Hematopoietic multipotent progenitor cell treated with erythropoietin and hydrocortisone succinate and interleukin-3 and kit ligand, for 6 days (in vitro differentiated cells): ENCODE results near the gene IFNAR1.
"Not testable (repeated sequence)": the region's sequence is repeated elsewhere in the genome, so short reads cannot be mapped to it uniquely, and the experiment has no call there.

ENCODE experiments used
- DNase-seq: peaks from one replicate; pipeline ENCODE4 v3.0.0-alpha.2; 2015

Gene IFNAR1

DNA sequence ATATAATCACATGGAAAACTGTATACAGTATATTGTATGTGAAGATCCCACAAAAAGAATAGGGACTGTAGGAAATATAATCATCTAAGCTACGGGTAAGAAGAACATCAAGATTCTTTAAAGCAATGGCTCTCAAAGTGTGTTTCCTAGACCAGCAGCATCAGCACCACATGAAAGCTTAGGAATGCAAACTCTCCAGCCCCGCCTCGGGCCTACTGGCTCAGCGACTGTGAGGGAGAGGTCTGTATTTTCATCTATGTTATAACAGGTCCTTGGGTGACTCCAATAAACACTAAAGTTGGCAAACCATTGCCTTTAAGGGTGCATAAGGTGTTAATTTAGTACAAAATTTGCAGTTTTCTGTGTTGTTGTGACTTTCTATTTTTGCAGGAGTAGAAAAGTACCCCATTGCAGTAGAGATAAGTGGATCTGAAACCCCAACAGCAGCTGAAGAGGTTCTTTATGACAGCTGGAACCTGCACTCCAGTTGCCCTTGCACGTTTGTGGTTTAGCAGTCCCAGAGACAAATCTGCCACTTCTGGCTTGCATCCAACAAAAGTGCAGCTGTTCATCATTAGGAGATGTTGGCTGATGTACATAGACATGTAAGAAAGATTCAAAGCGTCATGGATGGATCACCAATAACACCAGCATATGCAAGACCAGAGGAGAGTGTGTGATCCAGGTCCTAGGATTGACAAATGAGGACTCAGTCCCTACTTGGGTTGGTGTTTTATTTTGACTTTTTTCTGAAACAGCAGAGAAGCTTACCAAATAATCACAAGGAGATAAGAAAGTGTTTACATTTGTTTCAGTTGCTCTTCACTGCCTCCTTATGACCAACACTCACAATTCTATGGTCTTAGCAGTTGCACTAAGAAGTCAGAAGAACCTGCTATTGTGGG is 15.9 kb upstream of the IFNAR1 start:
- DNase-seq, result peak; percentile 84

DNA sequence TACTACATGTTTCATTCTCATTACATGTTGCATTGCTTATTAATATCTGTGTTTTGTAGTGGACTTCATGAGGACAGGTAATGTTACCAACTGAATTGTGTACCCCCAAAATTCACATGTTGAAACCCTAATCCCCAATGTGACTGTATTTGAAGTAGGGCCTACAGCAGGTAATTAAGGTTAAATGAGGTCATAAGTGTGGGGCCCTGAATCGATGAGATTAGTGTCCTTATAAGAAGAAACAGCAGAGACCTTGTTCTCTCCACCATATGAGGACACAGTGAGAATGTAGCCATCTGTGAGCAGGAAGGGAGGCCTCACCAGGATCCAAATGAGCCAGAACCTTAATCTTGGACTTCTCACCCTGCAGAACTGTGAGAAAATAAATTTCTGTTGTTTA is 15.0 kb upstream of the IFNAR1 start:
- no peak for DNase-seq

DNA sequence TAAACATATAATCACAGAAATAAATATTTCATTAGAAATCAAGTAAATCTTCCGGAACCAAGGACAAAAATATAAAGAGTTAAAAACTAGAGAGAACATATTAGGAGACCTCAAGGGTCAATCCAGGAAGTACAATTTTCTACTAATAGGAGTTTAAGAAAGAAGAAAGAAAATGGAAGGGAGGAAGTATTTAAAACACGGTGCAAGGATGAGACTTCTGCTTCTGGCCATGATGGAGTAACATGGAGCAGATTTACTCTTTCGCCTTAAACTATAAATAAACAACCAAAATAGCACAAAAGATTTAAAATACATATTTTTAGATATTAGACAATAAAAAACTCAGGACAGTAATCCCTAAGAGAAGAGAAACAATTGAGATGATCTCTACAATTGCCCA is 12.6 kb upstream of the IFNAR1 start:
- DNase-seq, result no peak

DNA sequence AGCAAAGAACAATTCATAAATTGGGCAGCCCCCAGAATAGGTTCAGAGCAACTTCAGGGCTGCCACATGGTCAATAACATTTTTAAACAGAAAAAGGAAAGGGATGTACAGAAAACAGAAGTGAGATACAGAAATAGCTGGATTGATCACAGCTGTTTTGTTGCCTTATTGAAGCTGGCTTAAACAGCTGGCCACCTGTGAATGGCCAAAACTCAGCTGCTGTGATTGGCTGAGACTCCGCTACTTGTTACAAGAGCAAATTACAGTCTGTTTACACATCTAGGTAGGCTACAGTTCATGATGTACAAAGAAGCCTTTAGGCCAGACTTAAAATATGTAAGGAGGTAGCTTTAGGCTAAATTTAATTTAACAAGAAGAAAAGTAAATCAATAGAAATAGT is 11.6 kb upstream of the IFNAR1 start:
- no peak for DNase-seq

DNA sequence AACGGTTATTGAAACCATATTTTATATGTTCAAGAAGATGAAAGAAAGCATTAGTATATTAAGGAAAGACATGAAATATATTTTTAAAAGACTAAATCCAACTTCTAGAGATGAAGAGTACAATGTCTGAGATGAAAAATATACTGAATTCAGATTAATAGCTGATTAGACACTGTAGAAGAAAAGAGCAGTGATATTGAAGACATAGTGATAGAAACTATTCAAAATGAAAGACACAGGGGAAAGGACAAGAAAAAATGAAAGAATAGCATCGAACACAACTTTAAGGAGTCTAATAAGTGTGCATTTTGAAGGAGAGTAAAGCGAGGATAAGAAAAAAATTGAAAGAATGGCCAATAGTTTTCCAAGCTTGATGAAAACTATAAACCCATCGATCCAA is 11.2 kb upstream of the IFNAR1 start:
- no peak for DNase-seq

DNA sequence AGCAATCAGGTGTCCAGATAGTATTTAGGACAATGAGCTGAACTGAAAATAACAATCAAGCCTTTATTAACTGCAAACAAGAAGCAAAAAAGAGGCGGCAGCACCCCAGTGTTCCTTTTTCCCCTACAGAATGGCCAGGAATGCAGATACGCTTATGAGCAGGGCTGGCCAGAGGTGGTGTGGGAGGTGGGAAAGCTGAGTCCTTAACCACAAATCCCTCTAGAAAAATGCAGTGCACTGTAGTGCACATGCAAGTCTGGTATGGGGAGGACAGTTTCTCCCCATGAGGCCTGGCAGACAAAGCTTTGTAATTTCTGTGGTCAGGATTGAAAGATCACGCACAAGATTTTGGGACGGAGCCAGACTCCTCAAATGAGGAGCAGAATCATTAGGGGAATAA is 10.7 kb upstream of the IFNAR1 start:
- no peak for DNase-seq

DNA sequence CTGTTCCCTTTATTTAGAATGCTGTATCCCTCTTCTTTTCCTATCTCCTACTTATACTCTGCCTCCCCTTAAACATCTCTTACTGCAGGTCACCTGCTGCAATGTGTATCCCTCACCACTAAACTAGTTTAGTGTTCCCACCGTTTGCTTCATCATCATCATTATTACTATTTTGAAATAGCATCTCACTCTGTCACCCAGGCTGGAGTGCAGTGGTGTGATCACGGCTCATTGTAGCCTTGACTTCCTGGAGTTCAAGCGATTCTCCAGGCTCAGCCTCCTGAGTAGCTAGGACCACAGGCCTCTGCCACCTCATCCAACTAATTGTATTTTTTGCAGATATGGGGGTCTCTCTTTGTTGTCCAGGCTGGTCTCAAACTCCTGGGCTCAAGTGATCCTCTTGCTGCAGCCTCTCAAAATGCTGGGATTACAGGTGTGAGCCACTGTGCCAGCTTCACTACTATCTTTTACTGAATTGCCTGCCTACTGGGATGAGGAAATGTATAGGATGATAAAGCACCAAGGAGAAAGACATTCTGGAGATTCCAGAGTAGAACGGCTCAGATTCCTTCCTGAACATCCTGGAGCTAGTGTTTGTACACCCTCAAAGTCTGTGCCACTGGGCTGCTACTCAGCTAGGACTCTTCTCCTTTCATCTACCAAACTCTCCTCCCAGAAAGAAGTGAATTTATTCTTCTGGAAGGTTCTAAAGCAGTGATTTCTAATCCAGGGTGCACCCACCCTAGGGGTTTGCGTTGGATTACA is 8.6 kb upstream of the IFNAR1 start:
- DNase-seq, result no peak

DNA sequence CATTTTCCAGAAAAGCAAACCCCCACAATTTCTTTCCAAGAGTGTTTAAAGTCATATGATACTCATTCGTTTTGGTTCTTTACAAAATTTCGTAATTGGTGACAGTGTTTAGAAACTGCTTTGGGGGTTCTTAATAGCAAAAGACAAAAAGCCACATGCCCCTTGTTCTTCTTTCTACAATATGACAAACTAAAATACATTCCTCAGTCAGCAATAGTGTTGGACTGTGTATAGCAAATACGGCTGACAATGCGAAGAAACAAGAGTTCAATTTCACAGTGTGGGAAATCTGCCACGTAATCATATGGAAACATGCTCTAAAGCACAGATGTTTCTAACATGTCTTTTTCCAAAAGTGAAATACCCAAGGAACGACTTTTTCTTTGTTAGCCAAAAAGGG is 7.6 kb upstream of the IFNAR1 start:
- DNase-seq, result no peak

DNA sequence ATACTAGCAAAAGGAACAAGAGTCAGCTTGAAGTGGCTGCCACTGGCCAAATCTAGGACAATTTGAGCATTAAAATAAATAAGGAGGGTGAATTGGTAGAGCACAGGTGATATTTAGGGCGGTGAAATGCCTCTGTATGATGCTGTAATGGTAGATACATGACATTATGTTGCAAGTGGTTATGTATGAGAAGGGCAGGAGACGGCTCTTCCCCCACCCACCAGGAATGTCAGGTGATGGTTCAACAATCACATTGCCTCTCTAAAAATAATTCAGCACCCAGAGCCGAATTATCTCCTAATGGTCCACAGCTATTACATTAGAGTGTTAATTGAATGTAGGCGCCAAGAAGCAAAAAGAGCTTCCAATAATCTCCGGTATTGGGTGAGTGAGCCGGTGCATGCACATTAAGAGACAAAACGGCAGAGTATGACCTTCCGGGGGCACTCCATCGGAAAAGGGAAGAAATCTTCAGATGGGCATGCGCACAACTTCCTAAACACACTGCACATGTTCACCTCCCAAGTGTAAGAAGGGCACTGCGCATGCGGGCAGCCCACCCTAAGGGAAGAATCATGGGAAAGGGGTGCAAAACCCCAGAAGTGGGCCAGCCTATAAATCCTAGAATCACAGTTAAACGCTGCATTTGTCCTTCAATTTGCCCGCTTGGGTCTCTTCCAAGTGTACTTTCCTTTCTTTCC is 6.8 kb upstream of the IFNAR1 start:
- DNase-seq, result no peak

DNA sequence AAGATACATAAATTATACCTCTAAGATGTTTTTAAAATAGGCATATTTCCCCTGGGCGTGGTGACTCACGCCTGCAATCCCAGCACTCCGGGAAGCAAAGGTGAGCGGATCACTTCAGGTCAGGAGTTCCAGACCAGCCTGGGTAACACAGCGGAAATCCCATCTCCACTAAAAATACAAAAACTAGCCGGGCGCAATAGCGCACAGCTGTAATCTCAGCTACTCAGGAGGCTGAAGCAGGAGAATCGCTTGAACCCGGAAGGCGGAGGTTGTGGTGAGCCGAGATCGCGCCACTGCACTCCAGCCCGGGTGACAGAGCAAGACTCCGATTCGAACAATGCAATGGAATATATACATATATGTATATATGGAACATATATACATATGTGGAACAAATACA is 3.8 kb upstream of the IFNAR1 start:
- not testable (repeated sequence) for DNase-seq

DNA sequence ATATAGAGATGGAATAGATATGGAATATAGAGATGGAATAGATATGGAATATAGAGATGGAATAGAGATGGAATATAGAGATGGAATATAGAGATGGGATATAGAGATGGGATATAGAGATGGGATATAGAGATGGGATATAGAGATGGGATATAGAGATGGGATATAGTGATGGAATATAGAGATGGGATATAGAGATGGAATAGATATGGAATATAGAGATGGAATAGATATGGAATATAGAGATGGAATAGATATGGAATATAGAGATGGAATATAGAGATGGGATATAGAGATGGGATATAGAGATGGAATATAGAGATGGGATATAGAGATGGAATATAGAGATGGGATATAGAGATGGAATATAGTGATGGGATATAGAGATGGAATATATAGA is 1.2 kb upstream of the IFNAR1 start:
- not testable (repeated sequence) for DNase-seq

DNA sequence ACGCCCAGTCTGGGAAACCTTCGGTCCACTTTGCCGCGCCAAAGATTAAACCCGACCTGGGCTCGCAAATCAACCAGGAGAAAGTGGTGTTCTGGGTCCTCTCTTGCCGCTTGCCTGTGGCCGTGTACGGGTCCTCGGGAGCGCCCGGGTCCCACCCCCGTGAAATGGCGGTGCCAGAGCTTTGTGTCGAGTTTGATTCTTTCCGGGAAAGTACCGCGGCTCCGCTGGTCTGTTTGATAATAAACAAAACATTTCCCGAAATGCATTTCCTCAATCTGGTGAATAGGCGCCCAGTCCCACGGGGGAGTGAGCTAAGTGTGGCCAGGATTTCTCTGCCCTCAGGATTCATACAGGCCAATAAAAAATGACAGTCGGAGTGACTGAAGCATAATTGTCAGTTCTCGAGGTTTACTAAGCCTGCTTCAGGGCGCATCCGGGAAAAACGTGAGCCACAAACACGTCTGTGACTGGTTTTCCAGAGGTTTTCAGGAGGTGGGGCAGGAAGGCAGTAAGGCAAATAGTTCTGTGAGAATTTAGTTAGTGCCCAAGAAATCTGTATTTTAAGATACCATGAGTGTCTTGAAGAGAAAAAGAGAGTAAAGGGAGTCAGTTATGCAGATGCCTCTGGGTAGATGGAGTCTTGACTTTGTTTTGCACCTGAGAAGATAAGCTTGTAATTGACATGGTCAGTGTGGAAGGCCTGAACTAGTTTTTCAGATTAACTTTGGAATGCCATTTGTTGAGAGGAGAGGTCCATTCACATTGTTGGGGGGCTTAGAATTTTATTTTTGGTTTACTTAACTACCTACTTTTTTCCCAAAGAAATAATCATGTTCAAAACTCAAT is 675 bp downstream of the IFNAR1 start:
- DNase-seq, result peak; percentile 79

DNA sequence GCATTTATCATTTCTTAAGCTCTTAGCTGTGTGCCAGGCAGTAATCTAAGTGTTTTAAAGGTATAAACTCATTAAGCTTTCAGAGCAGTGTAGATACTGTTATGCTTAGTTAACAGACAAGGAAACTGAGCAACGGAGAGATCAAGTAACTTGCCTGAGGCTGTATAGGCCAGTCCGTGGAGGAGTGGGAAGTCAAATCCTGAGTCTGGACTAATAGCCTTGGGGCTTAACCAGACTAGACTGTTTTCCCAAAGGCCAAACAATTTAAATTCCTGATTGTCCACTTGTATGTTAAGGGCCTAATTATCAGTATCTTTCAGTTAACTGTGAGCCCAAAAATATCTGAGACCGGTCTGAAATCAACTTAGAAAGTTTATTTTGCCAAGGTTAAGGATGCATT is 2.6 kb downstream of the IFNAR1 start:
- DNase-seq, result no peak

DNA sequence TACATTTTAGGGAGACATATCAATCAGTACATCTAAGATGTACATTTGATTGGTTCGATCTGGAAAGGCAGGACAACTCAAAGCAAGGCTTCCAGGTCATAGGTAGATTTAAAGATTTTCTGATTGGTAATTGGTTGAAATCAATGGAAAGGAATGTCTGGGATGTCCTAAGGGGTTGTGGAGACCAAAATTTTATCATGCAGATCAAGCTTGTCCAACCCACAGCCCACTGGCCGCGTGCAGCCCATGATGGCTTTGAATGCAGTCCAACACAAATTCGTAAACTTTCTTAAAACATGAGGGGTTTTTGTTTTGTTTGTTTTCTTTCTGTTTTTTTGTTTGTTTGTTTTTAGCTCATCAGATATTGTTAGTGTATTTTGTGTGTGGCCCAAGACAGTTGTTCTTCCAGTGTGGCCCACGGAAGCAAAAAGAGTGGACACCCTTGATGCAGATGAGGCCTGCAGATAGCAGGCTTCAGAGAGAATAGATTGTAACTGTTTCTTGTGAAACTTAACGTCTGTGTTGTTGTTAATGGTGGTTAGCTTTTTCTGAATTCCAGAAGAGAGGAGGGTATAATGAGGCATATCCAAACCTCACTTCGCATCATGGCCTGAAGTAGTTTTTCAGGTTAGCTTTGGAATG is 3.1 kb downstream of the IFNAR1 start:
- DNase-seq, result no peak

DNA sequence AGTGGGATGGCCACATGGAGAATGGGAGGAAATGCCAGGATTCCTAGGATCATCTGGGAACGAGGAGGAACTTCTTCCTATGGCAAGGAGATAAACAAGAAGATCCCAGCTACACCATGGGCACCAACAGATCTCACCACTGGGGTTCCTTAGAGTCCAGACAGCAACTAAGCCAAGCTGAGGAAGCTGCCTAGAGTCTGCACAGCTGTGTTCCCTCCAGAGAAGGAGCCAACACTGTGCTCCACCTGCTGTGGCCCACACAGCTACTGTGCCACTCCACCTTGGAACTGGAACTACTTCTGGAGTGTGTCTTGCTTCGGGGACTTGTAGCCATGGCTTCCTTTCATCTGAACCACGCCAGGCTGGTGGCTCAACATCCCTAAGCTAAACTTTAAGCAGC is 6.0 kb downstream of the IFNAR1 start:
- DNase-seq, result peak; percentile 33

DNA sequence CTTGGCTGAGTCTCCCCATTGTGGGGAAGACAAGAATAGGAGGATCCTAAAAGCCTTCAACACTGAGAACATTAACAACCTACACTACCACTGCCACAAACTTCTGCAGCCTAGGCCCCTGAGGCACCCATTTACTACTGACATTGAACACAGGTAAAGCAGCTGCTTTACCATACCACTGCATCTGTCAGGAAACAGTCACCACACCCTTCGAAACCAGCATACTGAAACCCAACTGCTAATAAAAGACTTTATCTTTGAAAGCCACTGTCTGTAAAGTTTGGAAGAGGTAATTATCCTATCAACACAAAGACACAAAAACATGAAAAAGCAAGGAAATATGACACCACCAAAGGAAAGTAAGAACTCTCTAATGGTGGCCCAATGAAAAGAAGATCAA is 7.4 kb downstream of the IFNAR1 start:
- peak; percentile 85 for DNase-seq

DNA sequence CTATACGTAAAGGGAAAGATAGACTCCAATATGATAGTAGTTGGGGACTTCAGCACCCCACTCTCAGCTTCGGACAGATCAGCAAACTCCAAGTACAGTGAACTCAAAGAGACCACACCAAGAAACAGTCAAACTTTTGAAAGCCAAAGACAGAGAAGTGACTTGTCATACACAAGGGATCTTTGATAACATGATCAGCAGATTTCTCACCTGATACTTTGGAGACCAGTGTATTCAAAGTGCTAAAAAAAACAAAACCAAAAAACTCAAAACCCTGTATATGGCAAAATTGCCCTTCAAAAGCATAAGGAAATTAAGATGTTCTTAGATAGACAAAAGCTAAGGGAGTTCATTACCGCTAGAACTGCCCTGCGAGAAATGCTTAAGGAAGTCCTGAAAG is 9.4 kb downstream of the IFNAR1 start:
- DNase-seq, result no peak

DNA sequence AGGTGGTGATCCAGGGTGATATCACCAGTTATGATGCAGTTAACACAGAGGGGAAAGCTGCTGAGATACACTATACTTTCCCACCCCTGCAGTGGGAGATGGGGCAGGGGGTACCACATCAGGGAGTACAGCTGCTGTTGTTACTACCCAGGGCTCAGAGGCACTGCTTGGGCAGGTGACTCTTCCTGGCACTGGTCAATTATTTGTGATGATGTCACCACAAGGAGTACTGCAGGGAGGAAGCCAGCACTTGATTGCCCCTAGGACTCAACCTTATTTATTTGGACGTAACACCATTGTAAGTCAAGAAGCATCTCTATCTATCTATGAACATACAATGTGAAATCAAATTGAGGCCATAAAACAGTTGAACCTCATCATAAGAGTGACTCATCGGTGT is 10.1 kb downstream of the IFNAR1 start:
- no peak for DNase-seq

DNA sequence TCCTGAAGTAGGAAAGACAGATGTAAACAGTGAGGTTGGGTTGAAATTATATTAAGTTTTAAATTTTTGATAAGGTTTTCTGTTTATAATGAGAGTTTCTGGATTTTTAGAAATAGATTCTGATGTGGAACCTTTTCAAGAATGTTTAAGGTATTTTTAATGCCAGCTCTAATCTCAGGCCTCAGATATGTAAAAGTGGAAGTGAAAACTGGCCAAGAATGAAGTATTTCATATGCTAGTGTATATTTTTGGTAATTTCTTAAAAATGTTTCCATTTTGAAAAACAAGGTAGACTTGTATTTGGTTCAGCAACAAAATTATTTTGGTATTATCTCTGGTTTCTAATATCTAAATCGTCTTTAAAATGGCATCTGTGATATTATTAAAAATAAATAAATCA is 14.4 kb downstream of the IFNAR1 start:
- DNase-seq, result no peak

DNA sequence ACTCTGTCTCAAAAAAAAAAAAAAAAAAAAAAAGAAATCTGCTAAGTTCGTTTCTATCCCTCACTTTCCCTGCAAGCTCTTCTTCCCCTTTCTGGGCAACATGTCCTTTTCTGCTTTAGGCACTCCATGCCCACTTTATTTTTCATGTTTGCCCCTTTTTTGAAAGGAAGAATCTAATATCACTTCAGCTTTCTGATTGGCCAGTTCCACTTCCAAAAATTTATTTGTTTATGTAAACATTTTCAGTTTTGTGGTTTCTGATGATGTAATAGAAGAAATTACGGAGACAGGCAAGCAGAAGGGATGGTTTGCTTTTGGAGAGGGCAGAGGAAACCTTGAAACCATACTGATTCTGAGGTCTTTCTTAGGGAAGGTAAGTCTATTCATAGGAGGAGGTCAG is 15.1 kb downstream of the IFNAR1 start:
- DNase-seq, result no peak

DNA sequence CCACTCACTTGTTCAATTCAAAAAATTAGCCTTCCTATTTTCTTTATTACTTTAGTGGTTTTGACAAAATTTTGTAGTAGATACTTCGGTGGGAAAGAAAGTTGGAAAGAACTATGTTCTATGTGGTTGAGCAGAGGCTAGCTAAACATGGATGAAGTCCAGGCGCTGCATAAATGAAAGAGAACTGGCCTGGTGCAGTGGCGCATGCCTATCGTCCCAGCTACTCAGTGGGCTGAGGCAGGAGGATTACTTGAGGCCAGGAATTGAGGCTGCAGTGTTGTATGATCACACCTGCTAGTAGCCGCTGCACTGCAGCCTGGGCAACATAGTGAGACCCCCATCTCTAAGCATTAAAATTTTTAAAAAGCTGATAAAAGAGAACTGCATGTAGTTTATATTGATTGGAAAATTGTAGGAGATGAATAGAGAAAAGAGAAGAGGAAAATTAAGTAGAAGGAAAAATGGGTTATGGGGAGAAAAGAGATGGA is 21.0 kb downstream of the IFNAR1 start:
- no peak for DNase-seq

DNA sequence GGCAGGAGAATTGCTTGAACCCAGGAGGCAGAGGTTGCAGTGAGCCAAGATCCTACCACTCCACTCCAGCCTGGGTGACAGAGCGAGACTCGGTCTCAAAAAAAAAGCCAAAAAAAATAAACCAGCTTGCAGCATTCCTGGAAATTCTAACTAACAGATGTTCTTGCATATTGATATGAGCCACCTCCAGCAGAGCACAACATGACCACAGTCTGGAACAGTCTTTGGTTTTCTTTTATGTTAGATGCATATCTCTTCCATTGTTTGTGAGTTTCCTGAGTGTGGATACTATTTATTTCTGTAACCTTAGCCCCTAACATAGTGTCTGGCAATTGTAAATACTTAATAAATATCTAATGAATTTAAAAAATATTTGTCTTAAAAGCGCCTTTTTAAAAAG is 23.9 kb downstream of the IFNAR1 start:
- DNase-seq, result no peak
